ENCODE data around the gene IFNA16. TPM values are rescaled to one million over a fixed set of nuclear protein-coding genes. Genes with fewer than 3 reads are reported as not detected.
"Not testable (repeated sequence)": the region's sequence is repeated elsewhere in the genome, so short reads cannot be mapped to it uniquely, and the experiment has no call there.

IFNA16 gene
- total RNA-seq = not detected

GRCh38 chr9:21217211-21217610 lies at the start of gene IFNA16:
Gene IFNA16, minus strand, starts transcription at chr9:21217311. Its CDS starts 6 bp downstream, at chr9:21217305.
- not testable (repeated sequence) for H3K9me3 ChIP-seq; H3K27me3 ChIP-seq; H3K27ac ChIP-seq; DNase-seq (ENCODE audit: low spot score in 2 of 2); H3K4me3 ChIP-seq; H3K4me1 ChIP-seq; H3K36me3 ChIP-seq
- 71% methylated on average over 1 of the region's 1 CpG for WGBS

GRCh38 chr9:21265421-21266189 lies 48.5 kb upstream of the IFNA16 start:
- H3K27ac ChIP-seq = no peak overlapping the region
- H3K9me3 ChIP-seq = no peaks in the 10 kb centered on the region
- WGBS = 57% methylated on average over 1 of the region's 1 CpG
- no peaks in the 10 kb centered on the region for H3K27me3 ChIP-seq
- DNase-seq (ENCODE audit: low spot score in 2 of 2) = no peak
- no peak for TF ChIP-seq EP300 (IDR thresholded peaks at IDR 0.05)
- no peak for TF ChIP-seq POLR2A (IDR thresholded peaks at IDR 0.05)
- TF ChIP-seq CTCF (IDR thresholded peaks at IDR 0.05) = no peak
- no peak for TF ChIP-seq POLR2AphosphoS5 (IDR thresholded peaks at IDR 0.05)
- no peak overlapping the region for H3K4me3 ChIP-seq
- no peaks in the 10 kb centered on the region for H3K36me3 ChIP-seq
- no peaks in the 10 kb centered on the region for H3K4me1 ChIP-seq

- TF ChIP-seq EP300 (IDR thresholded peaks at IDR 0.05) (no peak), POLR2A (IDR thresholded peaks at IDR 0.05) (no peak), CTCF (IDR thresholded peaks at IDR 0.05) (no peak), POLR2AphosphoS5 (IDR thresholded peaks at IDR 0.05) (no peak)
- no peaks in the 10 kb centered on the region for H3K36me3 ChIP-seq
- no peaks in the 10 kb centered on the region for H3K27me3 ChIP-seq
- no peak for DNase-seq (ENCODE audit: low spot score in 2 of 2)
- 60% methylated on average over 5 of the region's 5 CpGs for WGBS
- no peak overlapping the region for H3K27ac ChIP-seq
- peaks cover 4% of the 10 kb centered on the region for H3K4me1 ChIP-seq
- no peak overlapping the region for H3K4me3 ChIP-seq
- H3K9me3 ChIP-seq = no peaks in the 10 kb centered on the region
These were observed 38.6 kb upstream of the IFNA16 start for GRCh38 chr9:21255538-21256212.

DNA sequence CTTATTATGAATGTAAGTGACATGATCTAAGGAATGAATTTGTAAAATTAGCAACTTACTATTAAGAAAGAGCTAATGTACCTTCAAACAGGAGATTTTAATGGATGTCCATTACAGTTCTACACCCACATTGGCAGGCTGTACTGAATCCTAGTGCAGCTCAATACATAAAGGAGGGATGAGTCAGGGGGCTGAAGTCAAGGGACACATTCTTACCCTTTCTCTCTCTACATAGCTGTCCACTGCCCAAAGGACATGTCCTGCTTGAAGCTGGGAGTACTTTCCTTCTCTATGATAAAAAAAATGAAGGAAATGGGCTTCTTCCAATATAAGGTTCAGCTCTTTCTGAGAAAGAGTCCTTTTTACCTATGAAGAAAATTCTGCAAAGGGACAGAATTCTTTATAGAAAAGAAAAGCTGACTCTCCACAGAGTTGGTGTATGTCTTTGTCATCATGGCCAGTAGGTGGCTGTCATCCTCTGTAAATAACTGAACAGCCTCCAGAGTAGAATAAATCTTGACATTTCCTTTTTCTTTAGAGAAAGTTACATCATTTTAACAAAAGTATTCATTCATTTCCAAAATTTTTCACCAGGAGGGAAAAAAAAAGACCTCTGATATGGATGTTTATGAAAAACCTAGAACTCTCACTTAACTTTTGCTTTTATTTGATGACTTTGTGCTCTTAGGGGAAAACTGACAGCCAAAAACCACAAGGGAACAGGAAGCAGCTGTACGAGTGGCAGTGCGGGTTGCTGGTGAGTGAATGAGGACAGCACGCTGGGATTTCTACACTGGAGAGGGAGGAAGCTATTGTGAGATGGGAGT lies 35.8 kb upstream of the IFNA16 start:
- Histone ChIP-seq H3K27me3 (no peaks in the 10 kb centered on the region), H3K27ac (no peak overlapping the region), H3K4me1 (peaks cover 4% of the 10 kb centered on the region), H3K36me3 (no peaks in the 10 kb centered on the region), H3K4me3 (no peak overlapping the region), H3K9me3 (no peaks in the 10 kb centered on the region)
- DNase-seq (ENCODE audit: low spot score in 2 of 2) = no peak
- under 1% methylated on average over 3 of the region's 3 CpGs for WGBS
- TF ChIP-seq CTCF (IDR thresholded peaks at IDR 0.05) = peak in 1 of 2 donors; percentile 35
- no peak for TF ChIP-seq POLR2AphosphoS5 (IDR thresholded peaks at IDR 0.05)
- no peak for TF ChIP-seq EP300 (IDR thresholded peaks at IDR 0.05)

DNA sequence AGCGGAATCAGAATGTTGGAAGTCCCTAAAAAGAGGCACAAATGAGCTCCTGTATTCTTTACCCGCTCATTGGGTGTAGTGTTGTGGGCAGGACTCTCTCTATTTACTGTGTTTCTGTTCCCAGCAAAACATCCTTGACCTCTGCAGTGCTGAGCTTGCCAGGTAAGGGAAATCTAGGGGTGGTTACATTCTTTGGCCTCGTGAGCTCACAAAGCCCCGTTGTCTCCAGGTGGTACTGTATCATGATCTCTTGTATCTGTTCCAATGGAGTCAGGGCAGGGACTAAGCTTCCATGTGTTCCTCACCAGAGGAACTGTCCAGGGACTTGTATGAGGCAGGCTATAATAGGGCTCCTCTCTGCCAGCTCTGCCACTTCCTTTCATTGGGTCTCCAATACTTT lies 34.5 kb upstream of the IFNA16 start:
- Histone ChIP-seq H3K9me3 (no peaks in the 10 kb centered on the region), H3K4me3 (no peak overlapping the region), H3K36me3 (no peaks in the 10 kb centered on the region), H3K4me1 (peaks cover 4% of the 10 kb centered on the region), H3K27me3 (no peaks in the 10 kb centered on the region), H3K27ac (no peak overlapping the region)
- 62% methylated on average over 4 of the region's 4 CpGs for WGBS
- no peak for DNase-seq (ENCODE audit: low spot score in 2 of 2)
- TF ChIP-seq POLR2A (IDR thresholded peaks at IDR 0.05) (no peak), CTCF (IDR thresholded peaks at IDR 0.05) (no peak), EP300 (IDR thresholded peaks at IDR 0.05) (no peak), POLR2AphosphoS5 (IDR thresholded peaks at IDR 0.05) (no peak)
